GM12801 (cell line): Measurements from ENCODE around the gene SPA17.

Source experiments
- CTCF ChIP-seq: IDR thresholded peaks from one replicate; pipeline ENCODE4 v1.5.1; 2011; ENCODE audit warnings: control low read depth; ENCODE audit not compliant: insufficient read length; ENCODE audit errors: extremely low read depth

SPA17 gene

DNA sequence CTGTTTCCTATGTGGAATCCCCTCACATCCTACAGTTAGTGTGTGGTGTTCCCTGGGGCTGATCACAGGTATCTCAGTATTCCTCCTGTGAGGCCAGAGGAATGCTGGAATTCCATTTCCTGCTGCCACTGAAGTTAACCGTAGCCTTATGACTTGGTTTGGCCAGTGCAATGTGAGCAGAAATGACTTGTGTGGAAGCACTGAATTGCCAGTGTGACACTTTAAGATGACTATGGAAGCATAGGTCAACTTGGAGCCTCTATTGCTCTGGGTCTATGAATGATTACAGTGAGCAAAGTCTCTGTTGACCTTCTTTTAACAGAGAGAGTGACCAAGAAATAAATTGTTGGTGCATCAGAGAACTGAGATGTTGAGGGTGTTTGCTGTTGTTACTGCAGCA is 34.5 kb upstream of the SPA17 start:
- TF ChIP-seq CTCF = no peak

DNA sequence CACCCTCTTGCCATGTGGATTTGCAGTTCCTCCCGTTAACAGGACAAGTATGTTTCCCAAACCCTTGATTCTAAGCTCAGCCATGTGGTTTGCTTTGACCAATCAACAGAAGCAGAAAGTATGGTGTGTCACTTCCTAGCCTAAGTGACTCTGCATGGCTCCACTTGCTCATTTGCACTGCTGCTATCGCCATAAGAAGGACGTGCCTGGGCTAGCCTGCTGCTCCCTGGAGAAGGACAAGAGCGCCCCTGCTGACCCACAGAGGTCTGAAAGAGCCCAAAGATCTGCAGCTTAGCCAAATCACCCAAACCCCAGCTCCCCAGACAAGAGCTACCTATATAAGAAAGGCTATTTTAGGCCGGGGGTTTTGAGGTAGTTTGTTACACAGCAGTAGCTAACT is 33.0 kb upstream of the SPA17 start:
- no peak for TF ChIP-seq CTCF

- TF ChIP-seq CTCF = no peak
Observed at GRCh38 chr11:124642628-124643027, 31.1 kb upstream of the SPA17 start.

DNA sequence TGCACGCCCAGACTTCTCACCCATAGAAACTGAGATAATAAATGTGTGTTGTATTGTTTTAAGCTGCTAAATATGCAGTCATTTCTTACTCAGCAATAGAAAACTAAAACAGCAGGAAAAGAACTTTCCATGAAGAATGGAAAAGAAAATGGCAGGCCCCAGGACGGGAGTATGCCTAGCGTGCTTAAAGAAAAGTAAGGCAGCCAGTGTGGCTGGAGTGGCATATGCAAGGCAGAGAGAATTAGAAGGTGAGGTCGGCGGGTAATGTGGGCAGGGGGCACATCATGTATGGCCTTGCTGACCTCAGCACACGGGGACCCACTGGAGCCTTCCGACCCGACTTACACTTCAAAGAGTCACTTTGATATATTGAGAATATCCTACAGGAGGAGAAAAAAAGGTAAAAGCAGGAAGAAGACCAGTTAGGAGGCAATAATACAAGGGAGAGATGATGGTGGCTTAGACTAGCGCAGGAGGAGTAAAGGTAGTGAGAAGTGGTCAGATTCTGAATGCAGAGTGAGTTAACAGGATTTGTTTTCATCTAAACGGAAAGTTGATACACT is 30.6 kb upstream of the SPA17 start:
- no peak for TF ChIP-seq CTCF

- no peak for TF ChIP-seq CTCF
Observed at GRCh38 chr11:124643605-124644425, 29.9 kb upstream of the SPA17 start.

DNA sequence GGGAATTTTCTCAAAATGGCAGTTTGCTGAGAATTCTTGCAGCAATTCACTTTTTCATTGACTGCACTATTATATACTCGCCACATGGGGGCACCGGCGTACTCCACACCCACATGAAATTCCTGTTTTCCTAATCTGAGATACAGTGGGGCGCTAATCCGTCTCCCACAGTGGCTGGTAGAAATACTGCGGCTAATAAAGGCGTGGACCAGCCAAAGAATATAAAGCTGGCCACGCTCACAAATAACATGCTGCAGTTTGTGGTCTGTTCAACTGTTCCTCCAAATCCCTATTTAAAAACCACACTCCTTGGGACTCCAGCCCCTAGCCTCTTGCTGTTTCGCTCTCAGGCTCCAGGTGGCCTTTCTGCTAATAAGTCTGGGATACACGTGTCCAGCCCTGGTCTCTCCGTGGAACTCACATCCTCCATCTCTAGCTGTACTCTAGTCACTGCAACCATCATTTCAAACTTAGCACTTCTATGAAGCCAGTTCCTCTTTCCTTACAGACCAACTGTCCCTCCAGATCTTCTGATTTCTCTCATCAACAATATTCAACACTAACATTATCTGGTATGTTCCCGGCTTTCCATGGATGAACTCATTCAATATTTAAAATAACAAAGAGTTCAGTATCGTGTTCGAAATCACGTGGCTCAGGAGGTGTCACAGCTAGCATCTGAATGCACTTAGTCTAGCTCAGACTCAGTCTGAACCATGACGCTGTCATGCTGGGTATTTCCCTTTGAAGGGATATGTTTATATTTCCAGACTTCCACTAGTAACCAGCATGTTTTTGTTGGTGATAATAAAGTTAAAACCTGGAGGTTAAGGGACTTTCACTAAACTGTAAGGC is 29.1 kb upstream of the SPA17 start:
- no peak for TF ChIP-seq CTCF

GRCh38 chr11:124646148-124646547 is 27.6 kb upstream of the SPA17 start:
- no peak for TF ChIP-seq CTCF
